KMS-11 (cell line): ENCODE results near the gene SHC3.

Experiments used
- H2AFZ ChIP-seq: fragments of 200-600 bp; sonication (generic); 2 replicates; pipeline ENCODE4 v1.6.1; 2016; ENCODE audit warnings: antibody characterized with exemption, mixed run types, low read depth
- H3K27ac ChIP-seq: fragments of 200-600 bp; sonication (generic); 2 replicates; pipeline ENCODE4 v1.6.1; 2016; ENCODE audit warnings: mild to moderate bottlenecking, mixed run types
- H3K27me3 ChIP-seq: fragments of 200-600 bp; sonication (generic); 2 replicates; pipeline ENCODE4 v1.6.1; 2017; ENCODE audit warnings: mild to moderate bottlenecking, low read depth, mixed run types, moderate library complexity; ENCODE audit not compliant: insufficient read depth
- H3K36me3 ChIP-seq: fragments of 200-600 bp; sonication (generic); 2 replicates; pipeline ENCODE4 v1.6.1; 2017; ENCODE audit warnings: mild to moderate bottlenecking, mixed run types; ENCODE audit not compliant: insufficient read depth
- H3K4me1 ChIP-seq: fragments of 200-600 bp; sonication (generic); 2 replicates; pipeline ENCODE4 v1.6.1; 2016; ENCODE audit warnings: mild to moderate bottlenecking, low read depth, mixed run types; ENCODE audit not compliant: poor library complexity, severe bottlenecking
- H3K4me2 ChIP-seq: fragments of 200-600 bp; sonication (generic); 2 replicates; pipeline ENCODE4 v1.7.0; 2016; ENCODE audit warnings: mild to moderate bottlenecking, mixed run types
- H3K4me3 ChIP-seq: fragments of 200-600 bp; sonication (generic); IDR thresholded peaks from 2 replicates; pipeline ENCODE4 v1.6.1; 2017; ENCODE audit warnings: low read depth, low read length, mixed read lengths; ENCODE audit not compliant: insufficient read depth
- H3K79me2 ChIP-seq: fragments of 200-600 bp; sonication (generic); 2 replicates; pipeline ENCODE4 v1.6.1; 2016; ENCODE audit warnings: low read depth, mixed run types; ENCODE audit not compliant: insufficient read depth
- H3K9ac ChIP-seq: fragments of 200-600 bp; sonication (generic); 2 replicates; pipeline ENCODE4 v1.6.1; 2016; ENCODE audit warnings: mild to moderate bottlenecking, mixed run types
- H4K20me1 ChIP-seq: fragments of 200-600 bp; sonication (generic); 2 replicates; pipeline ENCODE4 v1.6.1; 2016; ENCODE audit warnings: mild to moderate bottlenecking, mixed run types; ENCODE audit not compliant: insufficient read depth
- TF ChIP-seq, protein P1 (sequence below): fragments of 200-600 bp; sonication (generic); conservative IDR thresholded peaks from 2 replicates; pipeline ENCODE4 v1.6.1; 2017; ENCODE audit warnings: low read depth, mild to moderate bottlenecking, antibody characterized with exemption, low read length, moderate library complexity, mixed read lengths

Gene SHC3

DNA sequence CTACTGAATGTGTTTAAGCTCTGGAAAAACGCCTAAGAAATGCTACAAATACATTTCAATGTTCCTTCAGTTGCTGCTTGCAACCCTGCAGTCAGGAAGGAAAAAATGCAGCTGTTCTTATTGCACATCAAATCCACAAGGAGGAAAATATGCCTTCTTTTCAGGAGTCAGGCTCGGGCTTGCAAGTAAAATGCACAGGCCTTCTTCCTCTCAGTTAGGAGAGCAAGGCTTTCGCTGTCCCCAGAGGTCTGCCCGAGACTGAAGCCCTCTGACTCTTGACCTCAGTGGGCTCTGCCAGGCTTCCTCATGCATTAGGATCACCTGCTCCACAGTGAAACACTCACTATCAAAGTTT lies 899 bp upstream of the SHC3 start:
- no peaks in the 10 kb centered on the region for H3K79me2 ChIP-seq
- TF ChIP-seq, protein P1, sequence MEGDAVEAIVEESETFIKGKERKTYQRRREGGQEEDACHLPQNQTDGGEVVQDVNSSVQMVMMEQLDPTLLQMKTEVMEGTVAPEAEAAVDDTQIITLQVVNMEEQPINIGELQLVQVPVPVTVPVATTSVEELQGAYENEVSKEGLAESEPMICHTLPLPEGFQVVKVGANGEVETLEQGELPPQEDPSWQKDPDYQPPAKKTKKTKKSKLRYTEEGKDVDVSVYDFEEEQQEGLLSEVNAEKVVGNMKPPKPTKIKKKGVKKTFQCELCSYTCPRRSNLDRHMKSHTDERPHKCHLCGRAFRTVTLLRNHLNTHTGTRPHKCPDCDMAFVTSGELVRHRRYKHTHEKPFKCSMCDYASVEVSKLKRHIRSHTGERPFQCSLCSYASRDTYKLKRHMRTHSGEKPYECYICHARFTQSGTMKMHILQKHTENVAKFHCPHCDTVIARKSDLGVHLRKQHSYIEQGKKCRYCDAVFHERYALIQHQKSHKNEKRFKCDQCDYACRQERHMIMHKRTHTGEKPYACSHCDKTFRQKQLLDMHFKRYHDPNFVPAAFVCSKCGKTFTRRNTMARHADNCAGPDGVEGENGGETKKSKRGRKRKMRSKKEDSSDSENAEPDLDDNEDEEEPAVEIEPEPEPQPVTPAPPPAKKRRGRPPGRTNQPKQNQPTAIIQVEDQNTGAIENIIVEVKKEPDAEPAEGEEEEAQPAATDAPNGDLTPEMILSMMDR: no peak
- no peak overlapping the region for H3K4me3 ChIP-seq
- H3K4me1 ChIP-seq: no peaks in the 10 kb centered on the region
- H3K27me3 ChIP-seq: no peaks in the 10 kb centered on the region
- no peak overlapping the region for H3K4me2 ChIP-seq
- H3K27ac ChIP-seq: no peak overlapping the region
- H3K9ac ChIP-seq: no peak overlapping the region
- no peaks in the 10 kb centered on the region for H3K36me3 ChIP-seq
- no peak overlapping the region for H2AFZ ChIP-seq
- H4K20me1 ChIP-seq: no peaks in the 10 kb centered on the region

DNA sequence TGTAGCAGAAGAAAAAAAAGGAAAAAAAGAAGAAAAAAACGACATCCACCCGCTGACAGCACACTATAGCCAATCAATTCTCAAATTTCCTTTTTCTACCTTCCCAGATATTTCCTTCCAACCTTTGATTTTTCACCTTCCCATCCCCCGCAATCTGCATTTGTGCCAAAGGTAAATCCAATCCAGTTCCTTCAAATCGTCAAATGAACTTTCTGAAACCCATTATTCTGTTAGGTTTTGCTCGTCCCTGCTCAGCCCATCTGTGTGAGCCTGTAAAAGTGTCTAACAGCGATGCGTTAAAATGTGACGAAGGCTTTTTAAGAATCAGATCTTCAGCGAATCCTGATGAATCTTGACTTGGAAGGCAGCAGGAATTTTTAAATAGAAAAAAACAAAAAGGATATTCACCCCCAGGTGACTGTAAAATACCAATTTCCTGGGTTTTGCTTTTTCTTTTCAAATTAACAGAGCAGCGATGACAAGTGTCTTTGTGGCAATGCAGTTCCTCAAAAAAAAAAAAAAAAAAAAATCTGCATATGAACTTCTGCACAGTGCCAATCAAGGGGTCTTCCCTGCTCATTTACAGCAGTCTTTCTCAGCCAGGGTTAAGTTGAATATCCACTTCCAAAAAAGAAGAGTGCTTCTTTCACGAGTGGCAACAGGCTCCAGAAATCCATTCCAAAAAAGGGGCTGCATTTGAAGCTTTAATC lies 367 bp upstream of the SHC3 start:
- no peak overlapping the region for H3K4me3 ChIP-seq
- TF ChIP-seq, protein P1: no peak
- H3K4me2 ChIP-seq: no peak overlapping the region
- H3K4me1 ChIP-seq: no peaks in the 10 kb centered on the region
- no peaks in the 10 kb centered on the region for H3K79me2 ChIP-seq
- no peak overlapping the region for H3K27ac ChIP-seq
- no peak overlapping the region for H3K9ac ChIP-seq
- H3K36me3 ChIP-seq: no peaks in the 10 kb centered on the region
- no peaks in the 10 kb centered on the region for H3K27me3 ChIP-seq
- no peaks in the 10 kb centered on the region for H4K20me1 ChIP-seq
- H2AFZ ChIP-seq: no peak overlapping the region

DNA sequence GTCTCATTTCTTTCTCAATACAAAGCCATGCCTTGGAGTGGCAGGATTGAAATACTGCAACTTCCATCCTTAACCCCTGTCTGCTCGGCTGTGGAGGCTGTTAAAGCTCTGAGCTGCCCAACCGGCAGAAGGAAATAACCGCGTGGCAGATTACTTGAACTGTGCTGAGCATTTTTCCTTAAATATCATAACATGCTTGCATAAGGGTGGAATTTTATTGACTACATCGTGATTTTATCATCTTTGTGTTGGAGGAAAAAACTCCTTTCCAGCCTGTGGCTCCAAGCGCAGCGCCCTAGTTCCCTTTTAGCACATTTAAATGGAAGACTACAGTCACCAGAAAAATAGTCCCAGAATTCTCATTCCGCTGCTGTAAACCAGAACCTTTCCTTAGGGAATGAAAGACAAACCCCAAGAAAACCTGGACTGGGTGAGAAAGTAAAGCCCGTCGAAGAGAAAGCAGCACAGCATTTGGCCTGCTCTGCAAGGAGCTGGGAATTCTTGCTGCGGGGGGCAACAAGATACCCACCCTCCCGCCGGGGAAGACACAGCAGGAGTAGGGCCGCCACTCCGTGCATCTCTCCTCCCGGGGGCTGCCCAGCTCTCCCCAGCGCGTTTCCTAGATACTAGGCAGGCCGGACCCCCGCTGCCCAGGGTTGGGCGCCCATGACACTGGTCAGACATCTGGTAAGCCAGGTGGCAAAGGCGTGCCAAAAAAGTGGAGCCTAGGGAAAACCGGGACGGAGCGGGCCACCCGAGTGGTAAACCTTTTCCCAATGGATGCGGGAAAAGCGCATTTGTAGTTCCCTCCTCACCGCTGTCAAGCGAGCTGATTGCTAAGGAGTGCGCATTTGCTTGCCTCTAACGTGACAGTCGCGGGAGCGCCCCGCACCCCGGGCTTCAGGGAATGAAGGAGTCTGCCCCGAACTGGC lies 1.3 kb downstream of the SHC3 start:
- Histone ChIP-seq H3K79me2 (no peaks in the 10 kb centered on the region), H3K36me3 (no peaks in the 10 kb centered on the region), H4K20me1 (no peaks in the 10 kb centered on the region), H3K4me2 (no peak overlapping the region), H3K4me1 (no peaks in the 10 kb centered on the region), H3K27ac (no peak overlapping the region), H3K4me3 (no peak overlapping the region), H2AFZ (no peak overlapping the region), H3K9ac (no peak overlapping the region), H3K27me3 (no peaks in the 10 kb centered on the region)
- TF ChIP-seq, protein P1: no peak

GRCh38 chr9:89175828-89176261 lies 2.8 kb downstream of the SHC3 start:
- H2AFZ ChIP-seq: no peak overlapping the region
- H3K4me2 ChIP-seq: no peak overlapping the region
- no peaks in the 10 kb centered on the region for H3K79me2 ChIP-seq
- H3K4me1 ChIP-seq: no peaks in the 10 kb centered on the region
- no peak overlapping the region for H3K4me3 ChIP-seq
- no peak overlapping the region for H3K27ac ChIP-seq
- H3K27me3 ChIP-seq: no peaks in the 10 kb centered on the region
- TF ChIP-seq, protein P1: no peak
- no peaks in the 10 kb centered on the region for H4K20me1 ChIP-seq
- no peak overlapping the region for H3K9ac ChIP-seq
- no peaks in the 10 kb centered on the region for H3K36me3 ChIP-seq
